Measurements from ENCODE around the gene SEC63.
"Not testable (repeated sequence)": the region's sequence is repeated elsewhere in the genome, so short reads cannot be mapped to it uniquely, and the experiment has no call there.

Gene SEC63

GRCh38 chr6:107917451-107918375 is 40.3 kb downstream of the SEC63 start:
- no peak for DNase-seq

GRCh38 chr6:107916961-107917360 is 41.0 kb downstream of the SEC63 start:
- not testable (repeated sequence) for DNase-seq

DNA sequence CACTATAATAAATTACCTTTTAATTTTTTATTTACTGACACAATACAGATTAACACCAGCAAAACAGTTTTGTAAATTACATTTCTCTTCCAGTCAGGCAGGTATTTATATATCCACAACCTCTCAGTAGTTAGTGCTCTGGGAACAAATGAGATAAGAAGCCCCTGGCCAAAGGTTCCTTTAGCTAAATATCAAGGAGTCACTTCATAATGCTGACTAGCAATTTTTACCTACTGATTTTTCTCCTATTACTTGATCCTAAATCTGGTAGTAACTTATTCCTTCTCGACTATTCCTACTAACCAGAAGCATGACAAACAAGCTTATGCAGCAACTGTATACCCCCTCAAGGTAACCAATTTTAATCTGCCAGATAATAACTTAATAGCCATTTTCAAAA is 46.3 kb downstream of the SEC63 start:
- no peak for DNase-seq

GRCh38 chr6:107894809-107895396 is 63.1 kb downstream of the SEC63 start:
- no peak for DNase-seq

- not testable (repeated sequence) for DNase-seq
These were observed 67.6 kb downstream of the SEC63 start for GRCh38 chr6:107890431-107890830.

DNA sequence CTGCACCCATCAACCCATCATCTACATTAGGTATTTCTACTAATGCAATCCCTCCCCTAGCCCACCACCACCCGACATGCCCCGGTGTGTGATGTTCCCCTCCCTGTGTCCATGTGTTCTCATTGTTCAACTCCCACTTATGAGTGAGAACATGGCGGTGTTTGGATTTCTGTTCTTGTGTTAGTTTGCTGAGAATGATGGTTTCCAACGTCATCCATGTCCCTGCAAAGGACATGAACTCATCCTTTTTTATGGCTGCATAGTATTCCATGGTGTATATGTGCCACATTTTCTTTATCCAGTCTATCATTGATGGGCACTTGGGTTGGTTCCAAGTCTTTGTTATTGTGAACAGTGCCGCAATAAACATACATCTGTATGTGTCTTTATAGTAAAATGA is 72.1 kb downstream of the SEC63 start:
- DNase-seq: not testable (repeated sequence)

GRCh38 chr6:107879941-107880340 is 78.1 kb downstream of the SEC63 start:
- DNase-seq: no peak

- DNase-seq: no peak
These were observed 80.0 kb downstream of the SEC63 start for GRCh38 chr6:107877968-107878367.

- DNase-seq: no peak
These were observed 86.0 kb downstream of the SEC63 start for GRCh38 chr6:107871976-107872375.

- DNase-seq: not testable (repeated sequence)
These were observed 86.5 kb downstream of the SEC63 start for GRCh38 chr6:107871512-107871911.

- DNase-seq: no peak
These were observed 87.0 kb downstream of the SEC63 start for GRCh38 chr6:107871016-107871415.

DNA sequence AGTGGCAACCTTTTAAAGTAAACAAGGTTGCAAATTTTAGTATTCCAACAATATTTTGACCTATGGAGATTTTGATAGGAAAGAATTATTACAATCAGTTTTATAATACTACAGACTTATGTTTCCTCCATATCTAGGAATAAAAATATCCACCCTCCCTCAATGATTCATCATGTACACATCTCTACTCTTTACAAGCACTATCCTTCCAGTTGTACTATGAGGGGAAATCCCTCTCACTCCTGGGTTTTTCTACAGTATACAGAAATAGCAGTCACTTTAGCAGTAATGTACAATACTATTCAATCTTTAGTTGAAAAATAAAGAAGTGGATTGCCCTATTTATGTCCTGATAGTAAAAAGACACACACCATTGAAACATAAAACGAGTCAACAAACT is 87.6 kb downstream of the SEC63 start:
- DNase-seq: no peak

- DNase-seq: no peak
These were observed 88.1 kb downstream of the SEC63 start for GRCh38 chr6:107869871-107870270.

- DNase-seq: no peak
These were observed 89.0 kb downstream of the SEC63 start for GRCh38 chr6:107868867-107869611.

- DNase-seq: no peak
These were observed 90.7 kb downstream of the SEC63 start for GRCh38 chr6:107867302-107867615.

DNA sequence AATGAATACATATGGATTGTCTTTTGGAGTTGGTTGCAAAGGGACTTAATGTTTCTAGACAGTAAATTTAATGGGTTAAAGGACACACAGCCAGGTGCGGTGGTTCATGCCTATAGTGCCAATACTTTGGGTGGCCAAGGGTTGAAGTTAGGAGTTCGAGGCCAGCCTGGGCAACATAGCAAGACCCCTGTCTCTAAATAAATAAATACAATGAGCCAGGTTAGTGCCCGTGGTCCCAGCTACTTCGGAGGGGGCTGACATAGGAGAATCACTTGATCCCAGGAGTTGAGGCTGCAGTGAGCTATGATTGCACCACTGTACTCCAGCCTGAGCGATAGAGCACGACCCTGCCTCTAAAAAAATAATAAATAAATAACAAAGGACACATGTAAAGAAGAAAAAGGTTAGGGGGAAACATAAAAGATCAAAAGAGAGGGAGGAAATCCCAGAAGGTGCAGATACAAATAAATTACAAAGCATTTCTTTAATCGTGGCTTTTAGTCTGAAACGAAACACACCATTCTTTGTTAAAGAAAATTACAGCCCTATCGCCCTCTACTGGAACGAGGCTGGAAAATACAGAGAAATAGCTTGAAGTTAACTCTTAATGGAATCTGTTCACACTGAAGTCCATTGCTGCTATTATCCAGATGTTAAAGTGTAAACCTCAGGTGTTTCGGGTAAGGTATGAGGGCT is 91.3 kb downstream of the SEC63 start:
- DNase-seq: no peak

DNA sequence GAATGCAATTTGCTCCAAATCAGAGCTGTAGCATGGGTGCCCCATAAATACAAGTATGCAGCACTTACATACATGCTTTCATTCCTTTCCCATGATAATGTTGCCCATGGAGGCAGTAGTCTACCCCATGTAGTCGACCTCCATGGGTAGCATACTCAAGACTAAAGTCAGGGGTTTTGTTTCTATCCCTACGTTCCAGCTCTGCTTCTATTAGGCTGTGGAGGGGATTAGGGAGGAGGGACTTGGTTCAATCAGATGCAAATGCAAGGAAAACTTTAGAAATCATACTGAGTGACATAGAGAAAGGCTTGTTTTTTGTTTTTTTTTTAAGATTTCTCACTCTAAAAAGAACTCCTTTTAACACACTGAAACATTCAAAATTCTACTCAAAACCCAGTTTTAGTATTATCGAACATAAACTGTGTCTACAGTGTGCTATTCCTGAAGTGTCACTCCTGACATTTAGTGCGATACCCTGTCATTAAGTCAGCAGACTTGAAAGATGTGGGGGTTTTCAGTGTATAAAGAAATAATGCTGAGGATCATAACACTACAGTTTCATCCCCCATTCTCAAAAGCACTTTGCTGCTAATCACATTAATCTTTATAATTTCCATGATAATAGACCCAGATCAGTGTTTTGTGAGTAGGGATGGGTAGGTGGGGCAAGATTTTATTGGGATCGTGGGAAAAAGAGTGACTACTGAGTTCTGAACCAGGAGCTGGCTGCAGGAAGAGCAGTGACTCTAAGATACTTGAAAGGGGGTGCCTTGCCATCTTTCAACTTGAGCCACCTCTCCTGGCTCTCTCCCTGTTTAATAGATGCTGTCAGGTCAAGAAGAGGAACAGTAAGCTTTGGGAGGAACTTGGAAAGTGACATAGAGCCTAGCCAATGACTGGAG is 93.5 kb downstream of the SEC63 start:
- DNase-seq: no peak

DNA sequence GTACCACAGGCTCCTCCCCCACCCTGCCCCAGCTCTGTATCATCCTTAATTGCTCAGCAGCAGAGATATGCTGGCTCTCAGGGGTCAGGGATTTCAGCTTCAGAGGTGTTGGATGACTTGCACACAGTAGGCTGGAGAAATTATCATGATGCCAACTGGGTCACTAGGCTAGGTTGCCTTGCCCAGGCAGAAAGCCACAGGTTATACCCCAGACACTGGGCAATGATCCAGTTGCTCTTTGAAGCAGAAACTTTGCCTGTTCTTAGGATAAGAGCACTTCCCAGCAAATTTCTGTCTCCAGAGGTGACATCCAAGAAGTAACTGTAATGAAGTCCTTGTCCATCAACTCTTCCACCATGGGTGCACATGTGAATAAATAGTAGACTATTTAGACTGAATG is 95.6 kb downstream of the SEC63 start:
- no peak for DNase-seq

DNA sequence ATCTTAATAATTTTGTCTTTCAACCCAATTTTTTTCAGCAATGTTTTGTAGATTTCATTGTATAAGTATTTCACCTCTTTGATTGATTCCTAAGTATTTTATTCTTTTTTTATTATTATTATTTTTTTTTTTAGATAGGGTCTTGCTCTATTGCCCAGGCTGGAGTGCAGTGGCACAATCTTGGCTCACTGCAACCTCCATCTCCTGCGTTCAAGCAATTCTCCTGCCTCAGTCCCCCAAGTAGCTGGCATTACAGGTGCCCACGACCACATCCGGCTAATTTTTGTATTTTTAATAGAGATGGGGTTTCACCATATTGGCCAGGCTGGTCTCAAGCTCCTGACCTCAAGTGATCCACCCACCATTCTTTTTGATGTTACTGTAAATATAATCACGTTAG is 97.0 kb downstream of the SEC63 start:
- DNase-seq: not testable (repeated sequence)

GRCh38 chr6:107860144-107860543 is 97.9 kb downstream of the SEC63 start:
- not testable (repeated sequence) for DNase-seq

GRCh38 chr6:107853230-107853629 is 104.8 kb downstream of the SEC63 start:
- no peak for DNase-seq

DNA sequence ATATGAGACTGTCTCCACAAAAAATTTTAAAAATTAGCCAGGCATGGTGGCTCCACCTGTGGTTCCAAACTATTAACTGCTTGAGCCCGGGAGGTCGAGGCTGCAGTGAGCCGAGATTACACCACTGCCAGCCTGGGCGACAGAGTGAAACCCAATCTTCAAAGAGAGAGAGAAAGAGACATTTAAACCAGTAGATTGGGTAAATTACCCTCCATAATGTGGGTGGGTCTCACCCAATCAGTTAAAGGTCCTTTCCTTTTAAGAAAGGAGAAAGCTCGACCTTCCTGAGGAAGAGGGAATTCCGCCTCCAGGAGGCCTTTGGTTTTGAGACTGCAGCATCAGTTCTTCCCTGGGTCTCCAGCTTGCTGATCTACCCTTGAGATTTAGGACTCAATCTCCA is 108.7 kb downstream of the SEC63 start:
- no peak for DNase-seq
